SH-SY5Y (cell line): ENCODE results near the gene CYB5R4.

Experiments used
- GATA2 ChIP-seq: IDR thresholded peaks from 2 replicates; pipeline ENCODE4 v1.6.1; 2011; ENCODE audit warnings: mild to moderate bottlenecking, low read depth, low read length
- GATA3 ChIP-seq: IDR thresholded peaks from 2 replicates; pipeline ENCODE4 v1.6.1; 2011; ENCODE audit warnings: low read depth, mild to moderate bottlenecking, low read length, moderate library complexity

CYB5R4 gene

DNA sequence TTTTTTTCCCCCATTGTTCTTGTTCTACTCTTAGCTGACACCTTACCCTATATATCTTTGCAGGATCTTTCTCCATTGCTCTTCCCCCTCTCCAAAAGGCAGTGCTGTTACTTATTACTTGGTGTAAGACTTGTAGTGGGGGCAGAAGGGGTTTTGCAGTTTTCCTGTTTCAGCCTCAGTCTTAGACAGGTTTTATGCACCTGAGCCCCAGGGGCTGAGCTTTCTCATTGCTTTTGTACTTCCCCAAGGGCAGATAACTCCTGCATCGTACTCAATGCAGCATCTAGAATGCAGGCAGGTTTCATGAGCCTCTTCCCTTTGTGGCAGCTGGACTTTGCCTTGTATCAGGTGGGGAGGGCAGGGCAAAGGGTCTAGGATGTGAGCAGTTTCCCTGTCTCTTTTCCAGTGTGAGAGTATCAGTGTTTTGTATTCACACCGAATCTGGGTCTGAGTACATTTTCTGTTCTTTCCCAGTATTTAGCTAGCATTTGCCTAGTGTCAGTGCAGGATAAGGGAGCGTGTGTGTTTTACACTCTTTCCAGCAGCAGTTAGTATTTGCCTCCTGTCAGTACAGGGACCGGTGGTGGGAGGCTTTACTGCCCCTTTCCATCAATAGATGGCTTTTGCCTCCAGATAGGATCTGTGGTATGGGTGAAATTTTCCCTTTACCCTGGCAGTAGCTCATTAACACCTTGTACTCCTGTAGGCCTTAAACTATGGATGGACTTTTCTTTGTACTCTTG, 19.6 kb downstream of the CYB5R4 start:
- no peak for TF ChIP-seq GATA2
- TF ChIP-seq GATA3, result no peak

GRCh38 chr6:83879746-83880145, 20.3 kb downstream of the CYB5R4 start:
- TF ChIP-seq GATA3, result no peak
- TF ChIP-seq GATA2, result no peak

DNA sequence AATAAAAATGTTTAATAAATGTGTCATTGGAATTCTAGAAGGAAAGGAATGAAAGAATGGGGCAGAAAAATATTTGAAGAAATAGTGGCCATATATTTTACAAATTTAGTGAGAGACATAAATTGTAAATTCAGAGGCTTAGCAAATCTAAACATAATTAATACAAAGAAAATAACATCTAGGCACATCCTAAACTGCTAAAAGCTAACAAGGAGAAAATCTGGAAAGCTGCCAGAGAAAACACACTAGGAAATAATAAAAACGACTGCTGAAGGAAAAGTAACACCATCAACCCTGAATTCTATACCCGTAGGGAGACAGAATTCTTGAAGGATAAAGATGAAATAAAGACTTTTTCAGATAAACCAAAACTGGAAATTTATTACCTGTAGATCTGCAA, 23.8 kb downstream of the CYB5R4 start:
- TF ChIP-seq GATA2, result no peak
- TF ChIP-seq GATA3, result no peak

DNA sequence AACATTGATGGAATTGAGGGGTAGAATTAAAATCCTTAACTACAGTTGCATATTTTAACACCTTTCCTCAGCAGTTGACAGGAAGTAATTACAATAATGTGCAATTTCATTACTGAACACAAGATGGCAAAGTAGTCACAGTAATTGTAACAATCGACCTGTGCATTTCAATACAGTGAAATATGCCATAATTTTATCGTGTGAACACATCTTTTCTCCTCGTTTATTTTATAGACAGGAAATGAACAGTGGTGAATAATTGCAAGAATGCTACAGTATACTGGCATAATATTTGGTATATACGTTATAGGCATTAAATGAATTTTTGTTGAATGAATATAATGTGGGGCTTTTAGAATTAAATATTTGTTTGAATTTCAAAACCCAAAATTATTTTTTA, 25.0 kb downstream of the CYB5R4 start:
- TF ChIP-seq GATA3 (no peak), GATA2 (no peak)

DNA sequence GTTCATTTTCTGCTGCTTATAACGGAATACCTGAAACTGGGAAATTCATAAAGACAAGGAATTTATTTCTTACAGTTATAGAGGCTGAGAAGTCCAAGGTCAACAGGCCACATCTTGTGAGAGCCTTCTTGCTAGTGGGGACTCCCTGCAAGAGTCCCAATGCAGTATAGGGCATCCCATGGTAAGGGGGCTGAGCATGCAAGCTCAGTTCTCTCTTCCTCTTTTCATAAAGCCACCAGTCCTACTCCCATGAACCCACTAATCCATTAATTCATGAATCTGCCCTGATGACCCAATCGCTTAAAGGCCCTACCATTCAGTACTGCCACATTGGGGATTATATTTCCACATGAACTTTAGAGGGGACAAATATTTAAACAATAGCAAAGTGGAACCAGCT, 26.5 kb downstream of the CYB5R4 start:
- TF ChIP-seq GATA3, result no peak
- no peak for TF ChIP-seq GATA2

DNA sequence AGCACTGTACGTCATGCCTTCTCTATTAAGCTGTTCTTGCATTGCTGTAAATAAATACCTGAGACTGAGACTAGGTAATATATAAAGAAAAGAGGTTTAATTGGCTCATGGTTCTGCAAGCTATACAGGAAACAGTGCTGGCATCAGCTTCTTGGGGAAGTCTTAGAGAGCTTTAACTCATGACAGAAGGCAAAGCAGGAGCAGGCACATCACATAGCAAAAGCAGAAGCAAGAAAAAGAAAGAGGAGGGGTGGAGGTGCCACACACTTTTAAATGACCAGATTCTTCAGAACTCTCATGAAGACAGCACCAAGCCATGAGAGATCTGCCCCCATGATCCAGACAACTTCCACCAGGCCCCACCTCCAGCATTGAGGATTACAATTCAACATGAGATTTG, 30.1 kb downstream of the CYB5R4 start:
- no peak for TF ChIP-seq GATA3
- TF ChIP-seq GATA2, result no peak

DNA sequence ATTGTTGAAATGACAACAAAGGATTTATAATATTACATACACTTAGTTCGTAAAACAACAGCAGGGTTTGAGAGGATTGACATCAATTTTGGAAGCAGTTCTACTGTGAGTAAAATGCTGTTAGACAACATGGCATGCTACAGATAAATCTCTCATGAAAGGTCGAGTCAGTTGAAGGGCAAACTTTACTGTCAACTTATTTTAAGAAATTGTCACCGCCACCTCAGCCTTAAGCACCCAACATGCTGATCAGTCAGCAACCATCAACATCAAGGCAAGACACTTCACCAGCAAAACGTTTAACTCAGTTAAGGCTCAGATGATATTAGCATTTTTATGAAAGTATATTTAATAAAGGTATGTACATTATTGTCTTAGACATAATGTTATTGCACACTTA, 31.0 kb downstream of the CYB5R4 start:
- TF ChIP-seq GATA2, result no peak
- TF ChIP-seq GATA3, result no peak

DNA sequence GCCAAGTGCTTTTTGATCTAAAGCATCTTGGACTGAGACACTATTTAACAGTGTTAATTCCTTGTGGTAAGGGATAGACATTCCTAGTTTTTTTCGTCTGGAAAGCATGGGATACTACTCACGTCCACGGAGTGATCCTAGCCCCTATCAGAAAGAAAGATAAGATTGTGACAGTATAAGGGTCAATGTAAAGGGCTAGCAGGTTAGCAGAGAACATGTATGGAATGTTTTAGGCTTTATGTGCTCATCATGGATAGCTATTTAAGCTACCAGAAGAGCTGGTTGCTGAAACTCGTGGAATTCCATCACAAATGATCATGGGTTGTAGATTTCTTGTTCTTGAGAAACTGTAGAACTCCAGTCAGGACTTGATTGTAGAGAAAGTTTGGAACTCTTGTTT, 32.1 kb downstream of the CYB5R4 start:
- TF ChIP-seq GATA3, result no peak
- no peak for TF ChIP-seq GATA2

DNA sequence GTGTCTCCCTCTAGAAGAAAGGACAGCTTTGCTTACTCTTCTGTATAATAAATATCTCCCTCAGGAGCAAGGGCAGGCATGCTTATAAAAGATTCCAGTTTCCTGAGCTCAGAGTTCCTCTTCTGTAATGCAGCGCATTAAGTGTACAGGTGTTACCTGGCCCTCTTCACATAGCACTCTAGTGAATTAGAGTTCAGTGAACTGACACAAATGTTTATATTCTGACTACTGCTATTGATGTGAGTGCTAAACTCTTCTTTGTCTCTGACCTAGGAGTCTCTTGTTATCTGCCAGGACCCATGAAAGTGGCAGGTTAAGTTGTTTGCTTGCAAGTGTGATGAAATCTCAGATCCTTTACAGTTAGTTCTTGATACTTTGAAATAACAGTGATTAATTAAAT, 33.5 kb downstream of the CYB5R4 start:
- TF ChIP-seq GATA2, result no peak
- TF ChIP-seq GATA3, result no peak

DNA sequence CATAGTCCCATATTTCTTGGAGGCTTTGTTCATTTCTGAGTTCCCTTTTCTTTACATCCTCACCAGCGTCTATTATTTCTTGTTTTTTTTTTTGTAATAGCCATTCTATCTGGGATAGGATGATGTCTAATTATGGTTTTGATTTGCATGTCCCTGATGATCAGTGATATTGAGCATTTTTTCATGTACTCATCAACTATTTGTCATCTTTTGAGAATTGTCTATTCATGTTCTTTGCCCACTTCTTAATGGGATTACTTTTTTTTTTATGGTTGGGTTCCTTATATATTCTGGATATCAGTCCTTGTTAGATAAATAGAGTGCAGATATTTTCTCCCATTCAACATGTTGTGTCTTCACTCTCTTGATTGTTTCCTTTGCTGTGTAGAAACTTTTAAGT, 42.1 kb downstream of the CYB5R4 start:
- TF ChIP-seq GATA2 (no peak), GATA3 (no peak)

GRCh38 chr6:83904395-83904794, 44.9 kb downstream of the CYB5R4 start:
- TF ChIP-seq GATA3 (no peak), GATA2 (no peak)

DNA sequence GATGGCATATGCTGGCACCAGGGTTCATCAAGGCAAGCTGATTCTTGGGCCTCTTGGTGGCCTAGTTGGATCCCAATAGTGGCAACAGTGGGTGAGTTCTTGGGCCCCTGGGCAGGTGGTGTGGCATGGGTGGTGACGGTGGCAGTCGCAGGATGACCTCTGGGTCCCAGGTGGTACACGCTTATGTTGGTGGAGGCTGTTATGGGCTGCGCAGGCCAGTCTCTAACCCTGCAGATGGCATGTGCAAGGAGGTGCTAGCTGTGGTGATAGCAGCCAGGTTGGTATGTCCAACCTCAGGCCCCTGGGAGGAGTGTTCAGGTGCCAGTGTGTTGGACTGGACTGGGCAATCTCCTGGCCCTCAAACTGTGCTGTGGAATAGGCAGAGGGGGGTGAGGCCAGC, 46.2 kb downstream of the CYB5R4 start:
- TF ChIP-seq GATA2 (no peak), GATA3 (no peak)

GRCh38 chr6:83908813-83909212, 49.3 kb downstream of the CYB5R4 start:
- no peak for TF ChIP-seq GATA2
- TF ChIP-seq GATA3, result no peak

- TF ChIP-seq GATA2 (no peak), GATA3 (no peak)
Observed at GRCh38 chr6:83911278-83911677, 51.8 kb downstream of the CYB5R4 start.

GRCh38 chr6:83914953-83915352, 55.5 kb downstream of the CYB5R4 start:
- TF ChIP-seq GATA2, result no peak
- TF ChIP-seq GATA3, result no peak

- TF ChIP-seq GATA3 (no peak), GATA2 (no peak)
Observed at GRCh38 chr6:83917001-83917400, 57.5 kb downstream of the CYB5R4 start.

- TF ChIP-seq GATA2, result no peak
- TF ChIP-seq GATA3, result no peak
Observed at GRCh38 chr6:83920017-83920416, 60.5 kb downstream of the CYB5R4 start.
